ENCODE results near the gene NOL9. TPM values are rescaled to one million over a fixed set of nuclear protein-coding genes. Genes with fewer than 3 reads are reported as not detected.

Gene NOL9
- total RNA-seq, 1 donor = 44.9 TPM

GRCh38 chr1:6505367-6506209, 48.7 kb downstream of the NOL9 start:
- H3K4me3 ChIP-seq (ENCODE audit: low read depth, low read length) = no peak overlapping the region
- no peak for DNase-seq (ENCODE audit: low read depth)
- TF ChIP-seq CTCF (IDR thresholded peaks at IDR 0.05; ENCODE audit: insufficient read depth, low read length) = no peak

- DNase-seq (ENCODE audit: low read depth) = no peak
- no peak overlapping the region for H3K4me3 ChIP-seq (ENCODE audit: low read depth, low read length)
- TF ChIP-seq CTCF (IDR thresholded peaks at IDR 0.05; ENCODE audit: insufficient read depth, low read length) = no peak
Observed at GRCh38 chr1:6504887-6505286, 49.4 kb downstream of the NOL9 start.

- no peak for TF ChIP-seq CTCF (IDR thresholded peaks at IDR 0.05; ENCODE audit: insufficient read depth, low read length)
- no peak for DNase-seq (ENCODE audit: low read depth)
- no peak overlapping the region for H3K4me3 ChIP-seq (ENCODE audit: low read depth, low read length)
Observed at GRCh38 chr1:6503884-6504602, 50.3 kb downstream of the NOL9 start.

- H3K4me3 ChIP-seq (ENCODE audit: low read depth, low read length) = no peak overlapping the region
- peak; percentile 41 for DNase-seq (ENCODE audit: low read depth)
- no peak for TF ChIP-seq CTCF (IDR thresholded peaks at IDR 0.05; ENCODE audit: insufficient read depth, low read length)
Observed at GRCh38 chr1:6502000-6502891, 52.1 kb downstream of the NOL9 start.

- DNase-seq (ENCODE audit: low read depth) = no peak
- H3K4me3 ChIP-seq (ENCODE audit: low read depth, low read length) = no peak overlapping the region
- no peak for TF ChIP-seq CTCF (IDR thresholded peaks at IDR 0.05; ENCODE audit: insufficient read depth, low read length)
Observed at GRCh38 chr1:6501279-6501813, 53.0 kb downstream of the NOL9 start.

Measured in fibroblast of the aortic adventitia (primary cell).